Stimulated activated CD4-positive, alpha-beta T cell treated with anti-CD3 and anti-CD28 coated beads, TNF-alpha, amount 100 ng/mL, for 4 hours (primary cell): ENCODE results near the gene CCDC17.

Experiments used
- DNase-seq, 3 experiments: peaks; one replicate each; pipeline ENCODE4 v3.0.0-alpha.2; 2020; ENCODE audit warnings: low read depth in 3 of 3

The CCDC17 gene

GRCh38 chr1:45583666-45584350 is 40.0 kb downstream of the CCDC17 start, which contains the start of gene NASP:
Gene NASP (plus strand): TSS chr1:45584041. CDS start chr1:45584147, 106 bp downstream.
- DNase-seq = peak; percentile 85 to 96 (median 88)

GRCh38 chr1:45583264-45583665 is 40.6 kb downstream of the CCDC17 start:
- peak; percentile 78 to 89 (median 85) for DNase-seq

- DNase-seq = no peak
These were observed 49.7 kb downstream of the CCDC17 start for GRCh38 chr1:45574105-45574626.

GRCh38 chr1:45573231-45573804 is 50.5 kb downstream of the CCDC17 start:
- no peak for DNase-seq

GRCh38 chr1:45570631-45571030 is 53.2 kb downstream of the CCDC17 start:
- DNase-seq = no peak
